ENCODE results near the gene EFNA3.

DNA sequence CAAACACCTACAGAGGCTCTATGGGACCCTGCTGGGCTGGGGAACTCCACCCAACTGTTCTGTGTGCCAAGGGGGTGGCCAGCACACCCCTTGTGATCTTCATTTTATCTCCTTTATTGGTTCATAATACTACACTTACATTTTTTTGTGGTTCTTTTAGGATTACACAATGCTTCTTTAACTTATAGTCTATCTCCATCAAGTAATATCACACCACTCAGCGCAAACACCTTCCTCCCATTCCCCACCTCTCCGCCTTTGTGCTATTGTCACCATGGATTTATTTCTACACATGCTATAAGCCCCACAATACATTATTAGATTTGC lies 15.9 kb downstream of the EFNA3 start:
- TF ChIP-seq IRF2 (CRISPR knock-in tag; IDR thresholded peaks at IDR 0.05) = no peak
- no peak for TF ChIP-seq ZBTB7A (IDR thresholded peaks at IDR 0.05; ENCODE audit: borderline replicate concordance, control insufficient read depth, low read depth, low read length)
- no peak for TF ChIP-seq ZFP30 (CRISPR knock-in tag; IDR thresholded peaks at IDR 0.05; ENCODE audit: borderline replicate concordance)
- TF ChIP-seq HCFC1 (IDR thresholded peaks at IDR 0.05; ENCODE audit: low read depth, low read length) = no peak
- TF ChIP-seq, protein P1, sequence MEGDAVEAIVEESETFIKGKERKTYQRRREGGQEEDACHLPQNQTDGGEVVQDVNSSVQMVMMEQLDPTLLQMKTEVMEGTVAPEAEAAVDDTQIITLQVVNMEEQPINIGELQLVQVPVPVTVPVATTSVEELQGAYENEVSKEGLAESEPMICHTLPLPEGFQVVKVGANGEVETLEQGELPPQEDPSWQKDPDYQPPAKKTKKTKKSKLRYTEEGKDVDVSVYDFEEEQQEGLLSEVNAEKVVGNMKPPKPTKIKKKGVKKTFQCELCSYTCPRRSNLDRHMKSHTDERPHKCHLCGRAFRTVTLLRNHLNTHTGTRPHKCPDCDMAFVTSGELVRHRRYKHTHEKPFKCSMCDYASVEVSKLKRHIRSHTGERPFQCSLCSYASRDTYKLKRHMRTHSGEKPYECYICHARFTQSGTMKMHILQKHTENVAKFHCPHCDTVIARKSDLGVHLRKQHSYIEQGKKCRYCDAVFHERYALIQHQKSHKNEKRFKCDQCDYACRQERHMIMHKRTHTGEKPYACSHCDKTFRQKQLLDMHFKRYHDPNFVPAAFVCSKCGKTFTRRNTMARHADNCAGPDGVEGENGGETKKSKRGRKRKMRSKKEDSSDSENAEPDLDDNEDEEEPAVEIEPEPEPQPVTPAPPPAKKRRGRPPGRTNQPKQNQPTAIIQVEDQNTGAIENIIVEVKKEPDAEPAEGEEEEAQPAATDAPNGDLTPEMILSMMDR (IDR thresholded peaks at IDR 0.05 in 2 of 3, conservative IDR thresholded peaks at IDR 0.05 in 1 of 3; ENCODE audit: insufficient read depth in 2 of 3, low read depth in 1 of 3, low read length in 3 of 3) = no peak
- no peak for TF ChIP-seq SMAD4 (CRISPR knock-in tag; conservative IDR thresholded peaks at IDR 0.05)
- no peak for TF ChIP-seq ZNF197 (CRISPR knock-in tag; IDR thresholded peaks at IDR 0.05; ENCODE audit: low read depth)
- no peak for TF ChIP-seq ZNF41 (CRISPR knock-in tag; conservative IDR thresholded peaks at IDR 0.05)
- TF ChIP-seq FOXK2 (conservative IDR thresholded peaks at IDR 0.05 in 1 of 2, IDR thresholded peaks at IDR 0.05 in 1 of 2; ENCODE audit: low read depth in 2 of 2) = no peak
- TF ChIP-seq, protein P2, sequence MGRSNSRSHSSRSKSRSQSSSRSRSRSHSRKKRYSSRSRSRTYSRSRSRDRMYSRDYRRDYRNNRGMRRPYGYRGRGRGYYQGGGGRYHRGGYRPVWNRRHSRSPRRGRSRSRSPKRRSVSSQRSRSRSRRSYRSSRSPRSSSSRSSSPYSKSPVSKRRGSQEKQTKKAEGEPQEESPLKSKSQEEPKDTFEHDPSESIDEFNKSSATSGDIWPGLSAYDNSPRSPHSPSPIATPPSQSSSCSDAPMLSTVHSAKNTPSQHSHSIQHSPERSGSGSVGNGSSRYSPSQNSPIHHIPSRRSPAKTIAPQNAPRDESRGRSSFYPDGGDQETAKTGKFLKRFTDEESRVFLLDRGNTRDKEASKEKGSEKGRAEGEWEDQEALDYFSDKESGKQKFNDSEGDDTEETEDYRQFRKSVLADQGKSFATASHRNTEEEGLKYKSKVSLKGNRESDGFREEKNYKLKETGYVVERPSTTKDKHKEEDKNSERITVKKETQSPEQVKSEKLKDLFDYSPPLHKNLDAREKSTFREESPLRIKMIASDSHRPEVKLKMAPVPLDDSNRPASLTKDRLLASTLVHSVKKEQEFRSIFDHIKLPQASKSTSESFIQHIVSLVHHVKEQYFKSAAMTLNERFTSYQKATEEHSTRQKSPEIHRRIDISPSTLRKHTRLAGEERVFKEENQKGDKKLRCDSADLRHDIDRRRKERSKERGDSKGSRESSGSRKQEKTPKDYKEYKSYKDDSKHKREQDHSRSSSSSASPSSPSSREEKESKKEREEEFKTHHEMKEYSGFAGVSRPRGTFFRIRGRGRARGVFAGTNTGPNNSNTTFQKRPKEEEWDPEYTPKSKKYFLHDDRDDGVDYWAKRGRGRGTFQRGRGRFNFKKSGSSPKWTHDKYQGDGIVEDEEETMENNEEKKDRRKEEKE (IDR thresholded peaks at IDR 0.05; ENCODE audit: borderline replicate concordance in 1 of 2, control insufficient read depth in 1 of 2, low read depth in 2 of 2, low read length in 1 of 2) = no peak
- TF ChIP-seq, protein P3, sequence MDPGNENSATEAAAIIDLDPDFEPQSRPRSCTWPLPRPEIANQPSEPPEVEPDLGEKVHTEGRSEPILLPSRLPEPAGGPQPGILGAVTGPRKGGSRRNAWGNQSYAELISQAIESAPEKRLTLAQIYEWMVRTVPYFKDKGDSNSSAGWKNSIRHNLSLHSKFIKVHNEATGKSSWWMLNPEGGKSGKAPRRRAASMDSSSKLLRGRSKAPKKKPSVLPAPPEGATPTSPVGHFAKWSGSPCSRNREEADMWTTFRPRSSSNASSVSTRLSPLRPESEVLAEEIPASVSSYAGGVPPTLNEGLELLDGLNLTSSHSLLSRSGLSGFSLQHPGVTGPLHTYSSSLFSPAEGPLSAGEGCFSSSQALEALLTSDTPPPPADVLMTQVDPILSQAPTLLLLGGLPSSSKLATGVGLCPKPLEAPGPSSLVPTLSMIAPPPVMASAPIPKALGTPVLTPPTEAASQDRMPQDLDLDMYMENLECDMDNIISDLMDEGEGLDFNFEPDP (CRISPR knock-in tag; IDR thresholded peaks at IDR 0.05) = no peak
- TF ChIP-seq TSC22D4 (tag; IDR thresholded peaks at IDR 0.05) = no peak
- TF ChIP-seq, protein P4, sequence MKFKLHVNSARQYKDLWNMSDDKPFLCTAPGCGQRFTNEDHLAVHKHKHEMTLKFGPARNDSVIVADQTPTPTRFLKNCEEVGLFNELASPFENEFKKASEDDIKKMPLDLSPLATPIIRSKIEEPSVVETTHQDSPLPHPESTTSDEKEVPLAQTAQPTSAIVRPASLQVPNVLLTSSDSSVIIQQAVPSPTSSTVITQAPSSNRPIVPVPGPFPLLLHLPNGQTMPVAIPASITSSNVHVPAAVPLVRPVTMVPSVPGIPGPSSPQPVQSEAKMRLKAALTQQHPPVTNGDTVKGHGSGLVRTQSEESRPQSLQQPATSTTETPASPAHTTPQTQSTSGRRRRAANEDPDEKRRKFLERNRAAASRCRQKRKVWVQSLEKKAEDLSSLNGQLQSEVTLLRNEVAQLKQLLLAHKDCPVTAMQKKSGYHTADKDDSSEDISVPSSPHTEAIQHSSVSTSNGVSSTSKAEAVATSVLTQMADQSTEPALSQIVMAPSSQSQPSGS (CRISPR knock-in tag; IDR thresholded peaks at IDR 0.05) = no peak
